GM19035 (cell line): ENCODE data around the gene KCNE3.

ENCODE experiments used
- ATAC-seq: cut with Tn5 transposase; IDR thresholded peaks from one replicate; pipeline ENCODE4 v1.9.1; 2021; ENCODE audit not compliant: unreplicated experiment

Gene KCNE3

DNA sequence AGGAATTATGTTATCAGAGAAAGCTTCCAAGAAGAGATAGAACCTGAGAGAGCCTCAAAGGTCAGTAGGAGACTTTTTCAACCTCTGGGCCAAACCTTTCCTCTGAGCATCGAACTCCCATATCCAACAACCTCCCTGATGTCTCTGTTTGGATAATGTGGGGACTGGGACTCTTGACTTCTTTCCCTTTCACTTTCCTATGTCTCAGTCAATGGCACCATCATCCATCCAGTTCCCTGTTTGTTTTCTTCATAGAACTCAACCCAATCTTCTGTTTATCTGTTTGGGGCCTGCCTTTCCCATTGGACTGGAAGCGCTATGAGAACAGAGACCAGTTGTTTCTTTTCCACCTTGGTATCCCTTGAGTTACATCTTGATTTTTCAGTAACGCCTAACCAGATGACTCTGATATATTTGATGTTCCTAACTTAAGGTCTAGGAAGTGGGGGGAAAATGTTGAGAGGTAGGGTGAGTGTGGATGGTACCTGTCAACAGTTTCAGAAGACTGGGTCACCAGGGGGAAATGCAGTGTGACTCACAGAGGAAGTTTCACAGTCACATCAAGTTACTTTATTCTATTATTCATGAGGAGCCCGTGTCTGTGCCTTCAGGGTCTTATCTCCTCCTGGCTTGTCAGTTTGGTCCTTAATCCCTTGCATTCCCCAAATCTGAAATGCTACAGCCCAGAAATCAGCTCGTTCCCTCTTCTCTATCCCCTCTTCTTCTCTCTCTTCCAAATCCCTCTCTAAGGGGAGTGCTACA lies 4.5 kb upstream of the KCNE3 start:
- no peak for ATAC-seq

DNA sequence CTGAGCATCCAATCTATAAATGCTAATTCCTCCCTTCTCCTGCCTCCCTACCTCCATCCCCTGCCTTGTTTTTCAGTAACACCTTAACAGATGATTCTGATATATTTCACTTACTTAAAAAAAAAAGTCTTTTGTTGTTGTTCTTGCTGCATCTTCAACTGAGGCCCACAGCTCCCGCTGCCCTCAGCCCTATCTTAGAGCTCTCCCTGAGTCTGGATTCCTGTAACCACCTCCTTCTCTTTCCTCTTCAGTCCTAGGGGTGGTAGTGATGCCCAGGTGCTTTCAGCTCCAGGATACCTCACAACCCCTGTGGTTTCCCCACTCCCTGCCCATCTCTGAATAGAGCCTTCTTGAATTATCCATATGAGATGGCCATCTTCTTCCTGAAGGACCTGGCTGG lies 3.7 kb upstream of the KCNE3 start:
- ATAC-seq, result no peak

DNA sequence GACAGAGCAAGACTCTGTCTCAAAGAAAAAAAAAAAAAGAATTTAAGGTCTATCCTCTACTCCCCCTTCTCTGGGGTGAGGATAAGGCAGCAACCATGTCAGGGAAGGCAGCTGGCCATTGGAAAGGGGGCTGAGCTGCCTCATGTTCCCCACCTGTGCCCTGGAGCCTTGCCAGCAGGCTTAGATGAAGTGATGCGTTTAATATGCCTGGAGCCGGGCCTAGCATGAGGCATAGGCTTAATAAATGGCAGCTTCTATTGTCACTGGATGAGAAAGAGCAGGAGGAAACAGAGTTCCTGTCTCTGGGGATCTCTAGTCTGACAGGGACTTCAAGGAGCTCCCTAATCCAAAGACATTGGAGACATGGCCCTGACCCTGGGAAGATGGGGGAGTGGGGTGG lies 3.2 kb upstream of the KCNE3 start:
- ATAC-seq, result no peak

DNA sequence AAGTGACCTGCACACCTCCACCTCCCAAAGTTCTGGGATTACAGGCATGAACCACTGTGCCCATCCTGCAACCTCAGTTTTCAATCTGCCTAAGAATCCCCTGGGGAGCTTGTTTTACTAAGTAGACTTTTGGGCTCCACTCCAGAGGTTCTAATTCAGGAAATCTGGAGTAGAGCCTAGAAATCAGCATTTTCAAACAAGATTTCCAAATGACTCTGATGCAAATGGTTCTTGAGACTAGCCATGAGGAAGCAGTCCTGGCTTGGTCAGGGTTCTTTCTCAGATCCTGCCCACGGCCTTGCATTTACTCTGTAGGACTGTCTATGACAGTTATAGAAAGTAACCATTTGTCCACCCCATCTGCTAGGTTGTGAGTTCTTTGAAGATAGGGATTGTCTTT lies 1.6 kb upstream of the KCNE3 start:
- ATAC-seq, result no peak

DNA sequence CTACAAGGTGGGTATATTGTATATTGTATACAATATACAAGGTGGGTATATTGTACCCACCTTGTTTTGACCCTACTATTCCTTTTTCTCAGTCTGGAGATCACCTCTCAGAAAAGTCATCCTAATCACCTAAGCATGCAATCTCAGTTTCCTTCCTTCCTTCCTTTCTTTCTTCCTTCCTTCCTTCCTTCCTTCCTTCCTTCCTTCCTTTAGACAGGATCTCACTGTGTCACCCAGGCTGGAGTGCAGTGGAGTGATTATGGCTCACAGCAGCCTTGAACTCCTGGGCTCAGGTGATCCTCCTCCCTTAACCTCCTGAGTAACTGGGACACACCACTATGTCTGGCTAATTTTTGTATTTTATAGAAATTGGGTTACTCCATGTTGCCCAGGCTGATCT lies 1.2 kb upstream of the KCNE3 start:
- no peak for ATAC-seq

DNA sequence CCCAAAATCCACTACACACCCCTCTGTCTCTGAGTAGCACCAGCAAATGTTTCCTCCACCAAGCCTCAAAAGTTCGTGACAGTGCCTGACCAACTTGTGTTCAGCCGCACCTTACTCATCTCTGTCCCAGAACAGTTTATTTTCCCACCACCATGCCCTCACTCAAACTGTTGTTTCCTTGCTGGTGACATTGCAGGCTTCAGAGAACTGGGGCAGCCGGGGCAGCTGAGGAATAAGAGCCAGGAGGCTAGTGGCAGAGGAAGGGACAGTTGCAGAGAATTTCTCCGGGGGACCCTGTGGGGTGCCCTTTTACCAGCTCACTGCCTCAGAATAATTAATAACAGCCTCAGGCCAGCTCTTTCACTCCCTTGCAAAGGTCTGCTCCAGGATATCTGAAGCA lies 709 bp upstream of the KCNE3 start:
- no peak for ATAC-seq

DNA sequence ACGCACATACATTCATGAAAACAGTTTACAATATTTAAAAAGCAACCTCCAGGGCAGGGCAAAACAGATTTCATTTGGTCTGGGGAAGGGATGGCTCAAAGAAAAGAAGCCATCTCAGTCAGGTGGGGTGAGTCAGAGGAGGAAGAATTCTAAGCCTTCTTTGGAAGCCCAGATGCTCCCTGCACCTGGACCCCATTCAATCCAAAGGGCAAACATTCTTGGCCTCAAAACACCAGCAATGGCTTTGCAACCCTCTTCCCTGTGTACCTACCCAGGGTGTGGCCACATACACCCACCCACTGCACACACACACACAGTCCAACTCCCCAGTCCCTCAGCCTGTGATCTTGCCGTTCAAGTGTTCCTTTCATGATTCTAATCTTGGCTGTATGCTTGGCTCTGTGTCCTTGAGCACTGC lies 2.0 kb downstream of the KCNE3 start:
- no peak for ATAC-seq

DNA sequence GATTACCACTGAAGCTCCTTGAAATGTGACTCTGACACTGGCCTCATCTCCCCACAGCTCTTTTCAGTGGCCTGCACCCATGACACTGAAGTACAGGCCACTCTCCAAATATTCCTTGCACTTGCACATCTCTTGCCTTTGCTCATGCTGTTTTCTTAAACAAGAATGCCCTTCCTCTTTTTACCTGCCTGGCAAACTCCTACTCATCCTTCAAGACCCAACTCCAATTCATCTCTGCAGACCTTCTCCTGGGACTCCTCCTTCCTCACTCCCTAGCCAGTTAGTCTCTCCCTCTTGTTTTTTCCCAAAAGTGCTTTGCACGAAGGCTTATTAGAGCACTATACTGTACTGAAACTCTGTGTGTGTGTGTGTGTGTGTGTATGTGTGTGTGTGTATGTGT lies 2.6 kb downstream of the KCNE3 start:
- ATAC-seq, result no peak

DNA sequence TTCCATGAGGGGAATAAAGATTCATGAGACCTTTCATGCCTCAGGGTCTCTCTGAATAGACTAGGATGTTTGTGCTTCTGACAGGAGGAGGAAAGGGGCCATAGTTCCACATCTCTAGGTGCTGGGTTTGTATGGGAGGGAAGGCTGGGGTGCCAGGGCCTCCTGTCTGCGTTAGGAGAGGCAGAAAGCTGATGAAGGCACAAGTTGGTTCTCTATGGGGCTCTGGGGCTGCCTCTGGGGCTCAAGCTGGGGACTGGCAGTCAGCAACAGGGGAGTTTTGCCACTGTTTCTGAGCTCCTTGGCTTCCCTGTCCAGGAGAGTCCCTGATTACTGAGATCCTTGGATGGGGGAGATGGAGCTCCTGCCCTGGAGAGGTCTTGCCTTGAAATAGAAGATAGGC lies 4.1 kb downstream of the KCNE3 start:
- no peak for ATAC-seq

DNA sequence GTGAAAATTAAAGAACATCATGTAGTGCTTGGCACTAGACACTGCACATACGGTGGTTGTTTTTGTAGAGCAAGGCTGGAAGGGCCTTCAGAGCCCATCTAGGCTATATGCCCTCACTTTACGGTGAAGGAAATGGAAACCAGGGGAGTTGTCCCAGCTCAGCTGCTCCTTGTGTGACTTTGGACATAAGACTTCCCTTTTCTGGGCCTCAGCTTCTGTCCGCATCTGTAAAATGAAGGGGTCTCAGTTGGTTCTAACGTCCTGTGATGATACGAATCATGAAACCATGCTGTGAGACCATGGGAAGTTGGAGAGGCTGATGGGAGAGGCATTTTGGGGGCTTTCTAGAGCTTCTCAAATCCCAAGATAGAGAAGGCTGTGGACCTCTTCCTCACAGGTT lies 4.7 kb downstream of the KCNE3 start:
- ATAC-seq, result no peak

DNA sequence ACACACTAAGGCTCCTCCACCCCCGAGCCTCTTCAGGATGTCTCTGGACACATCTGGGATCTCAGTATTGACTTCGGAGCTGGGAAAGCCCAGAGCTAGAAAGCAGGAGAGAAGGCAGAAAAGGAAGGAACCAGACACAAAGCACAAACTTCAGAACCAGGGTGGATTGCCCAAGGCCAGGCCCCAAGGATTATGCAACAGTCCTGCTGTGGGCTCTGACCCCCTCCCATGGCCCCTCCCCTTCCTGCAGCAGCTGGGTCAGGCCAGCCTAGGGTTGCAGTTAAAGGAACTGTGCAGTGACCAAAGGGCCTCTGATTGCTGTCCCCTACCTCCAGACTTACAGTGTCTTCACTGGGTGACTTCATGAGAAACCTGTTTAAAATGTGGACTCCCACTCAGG lies 5.3 kb downstream of the KCNE3 start:
- ATAC-seq, result no peak

DNA sequence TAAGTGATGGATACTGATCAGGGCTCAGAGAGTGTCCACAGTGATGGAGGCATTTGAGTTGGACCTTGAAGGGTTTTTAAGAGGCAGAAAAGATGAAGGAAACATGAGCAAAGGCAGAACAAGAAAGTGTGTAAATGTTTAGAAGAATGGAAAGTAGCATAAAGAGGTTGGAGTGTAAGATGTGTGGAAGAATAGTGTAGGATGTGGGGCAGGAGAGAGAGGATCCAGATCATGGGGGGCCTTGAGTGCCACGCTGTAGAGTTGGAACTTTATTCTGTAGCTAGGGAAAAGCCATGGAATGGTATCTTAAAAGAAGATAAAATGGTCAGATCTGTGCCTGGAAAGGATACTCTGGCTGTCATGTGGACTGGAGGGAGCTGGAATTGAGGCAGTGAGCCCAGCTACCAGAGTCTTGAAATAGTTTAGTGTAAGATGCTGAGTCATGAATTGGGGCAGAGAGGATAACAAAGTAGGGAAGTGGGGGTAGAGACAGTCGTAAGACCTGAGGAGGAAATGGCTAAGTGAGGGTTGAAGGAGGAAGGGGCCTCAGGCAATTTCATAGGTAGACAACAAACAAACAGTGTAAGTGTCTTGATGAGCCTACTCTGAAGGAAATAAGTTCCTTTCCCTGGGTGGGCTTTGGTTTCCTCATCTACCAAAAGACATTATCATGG lies 6.7 kb downstream of the KCNE3 start:
- no peak for ATAC-seq

DNA sequence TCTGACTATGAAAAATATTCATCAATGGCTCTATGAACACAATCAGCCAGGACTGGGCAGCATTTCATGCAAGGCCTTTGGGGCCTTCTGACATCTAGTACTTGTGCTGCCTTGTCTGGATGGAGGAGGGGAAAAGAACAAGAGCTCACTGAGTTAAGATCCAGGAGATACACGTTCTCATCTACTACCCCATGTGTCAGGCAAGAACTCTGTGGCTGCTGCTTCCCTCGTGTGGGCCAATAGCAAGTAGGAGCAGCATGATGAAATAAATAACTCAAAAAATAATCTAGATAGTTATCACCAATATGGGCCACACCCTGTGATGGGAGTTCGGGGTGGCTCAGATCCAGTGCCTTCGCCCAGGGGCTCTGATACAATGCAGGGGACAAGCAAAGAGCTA lies 7.3 kb downstream of the KCNE3 start:
- no peak for ATAC-seq

DNA sequence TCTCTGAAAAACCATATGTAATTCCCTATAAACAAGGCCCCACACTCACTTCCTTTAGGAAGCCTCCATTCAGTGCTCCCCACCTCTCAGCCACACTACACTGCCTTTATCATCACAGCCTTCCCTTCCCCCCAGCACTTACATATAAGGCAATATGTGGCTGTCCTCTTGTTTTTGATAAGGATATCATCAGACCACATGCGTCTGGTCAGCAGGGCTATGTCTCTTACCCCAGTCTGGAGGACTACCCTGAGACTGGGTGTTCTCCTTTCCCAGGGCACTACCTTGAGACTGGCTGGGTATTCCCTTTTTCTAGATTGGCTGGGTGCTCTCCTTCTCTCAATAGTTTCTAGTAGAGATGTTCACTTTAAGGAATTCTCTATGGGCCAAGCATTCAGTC lies 7.8 kb downstream of the KCNE3 start:
- no peak for ATAC-seq

DNA sequence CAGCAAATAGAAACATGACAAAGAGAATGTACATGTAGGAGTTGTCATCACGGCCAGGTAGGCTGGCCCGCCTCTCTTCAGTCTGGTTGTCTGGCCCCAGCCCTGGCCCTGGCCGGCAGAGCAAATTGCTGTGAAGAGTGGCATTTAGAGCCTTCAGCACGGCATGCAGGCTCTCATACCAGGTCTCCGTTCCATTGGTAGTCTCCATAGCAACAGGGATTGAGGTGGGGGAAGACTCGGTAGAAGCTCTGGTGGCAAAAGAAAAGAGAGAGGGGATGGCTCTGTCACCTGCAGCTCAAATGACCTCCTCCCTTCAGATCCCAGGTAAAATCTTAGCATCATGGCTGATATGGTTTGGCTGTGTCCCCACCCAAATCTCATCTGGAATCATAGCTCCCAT lies 10.0 kb downstream of the KCNE3 start:
- no peak for ATAC-seq

DNA sequence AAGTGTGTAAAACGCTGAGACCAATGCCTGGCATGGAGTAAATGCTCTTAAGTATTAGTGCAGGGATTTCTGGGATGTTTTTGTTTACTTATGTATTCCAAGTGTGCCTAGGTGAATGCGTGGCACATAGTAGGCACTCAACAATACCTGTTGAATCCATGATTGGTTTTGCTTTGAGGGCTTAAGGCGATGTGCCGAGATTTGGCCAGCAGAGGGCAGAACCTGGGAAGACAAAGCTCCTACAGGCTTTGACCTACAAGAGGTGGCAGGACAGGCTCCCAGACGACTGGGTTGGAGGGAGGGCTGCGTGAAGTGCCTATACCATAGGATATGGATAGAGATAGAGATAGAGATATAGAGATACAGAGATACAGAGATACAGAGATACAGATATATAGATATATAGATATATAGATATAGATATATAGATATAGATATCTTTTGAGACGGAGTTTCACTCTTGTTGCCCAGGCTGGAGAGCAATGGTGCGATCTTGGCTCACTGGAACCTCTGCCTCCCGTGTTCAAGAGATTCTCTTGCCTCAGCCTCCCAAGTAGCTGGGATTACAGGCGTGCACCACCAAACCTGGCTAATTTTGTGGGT lies 13.9 kb downstream of the KCNE3 start:
- no peak for ATAC-seq

DNA sequence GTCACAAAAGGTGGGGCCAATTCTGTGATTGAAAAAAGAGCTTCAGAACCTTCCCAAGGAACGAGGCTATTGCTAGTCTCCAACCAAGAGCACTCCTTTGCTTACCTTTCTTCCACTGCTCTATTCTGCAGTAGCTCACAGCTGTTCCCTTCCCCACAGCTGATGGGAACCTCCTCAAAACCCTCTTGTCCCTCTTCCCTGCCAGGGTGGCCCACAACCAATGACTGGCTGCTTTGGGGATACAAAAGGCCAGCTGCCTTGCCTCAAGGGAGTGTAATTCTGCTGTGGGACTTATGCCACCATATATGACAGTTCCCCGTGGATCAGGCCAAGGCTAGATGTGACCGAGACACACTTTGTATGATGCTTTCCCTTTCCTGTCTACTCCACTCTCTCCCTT lies 15.0 kb downstream of the KCNE3 start:
- ATAC-seq, result no peak

DNA sequence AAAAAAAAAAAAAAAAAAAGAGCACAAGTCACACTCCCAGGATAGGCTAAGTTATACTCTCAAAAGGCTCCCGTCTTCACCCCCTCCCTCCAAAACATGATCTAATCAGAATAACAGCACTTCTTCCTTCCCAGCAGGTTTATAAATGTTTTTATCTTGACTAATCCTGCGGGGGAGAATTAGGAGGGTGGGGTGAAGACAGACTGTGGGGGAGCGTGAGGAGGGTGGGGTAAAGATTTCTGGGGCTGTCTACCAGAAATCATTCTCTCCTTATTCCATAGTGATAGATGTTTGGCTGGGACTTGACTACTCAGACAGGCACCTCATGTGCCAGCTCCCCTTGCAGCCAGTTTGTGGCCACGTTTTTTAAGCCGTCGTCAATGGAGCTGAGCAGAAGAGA lies 17.0 kb downstream of the KCNE3 start:
- no peak for ATAC-seq

DNA sequence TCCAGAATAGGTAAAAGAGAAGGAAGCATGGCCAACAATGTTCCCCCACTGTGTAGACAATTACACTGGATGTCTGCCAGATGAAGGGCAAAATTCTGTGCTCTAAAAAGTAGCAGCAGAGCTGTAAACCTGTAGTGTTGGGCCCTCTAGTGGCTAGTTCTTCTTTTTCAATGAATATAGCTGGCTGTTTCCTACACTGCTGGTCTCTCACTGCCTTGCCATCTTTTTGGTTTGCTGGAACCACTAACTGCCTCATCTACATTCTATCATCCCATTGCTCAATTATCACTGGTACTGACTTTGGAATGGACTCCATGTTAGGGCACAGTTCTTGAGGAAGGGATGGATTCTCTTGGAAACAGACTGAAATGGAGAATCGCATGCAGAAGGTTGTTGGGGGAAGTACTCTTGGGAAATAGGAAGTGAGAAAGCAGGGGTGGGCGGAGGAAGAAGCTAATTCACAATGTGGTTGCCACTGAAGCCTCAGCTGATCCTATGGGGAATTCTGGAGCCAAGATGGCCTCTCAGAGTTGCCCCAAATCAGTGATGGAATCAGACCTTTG lies 17.9 kb downstream of the KCNE3 start:
- ATAC-seq, result no peak

DNA sequence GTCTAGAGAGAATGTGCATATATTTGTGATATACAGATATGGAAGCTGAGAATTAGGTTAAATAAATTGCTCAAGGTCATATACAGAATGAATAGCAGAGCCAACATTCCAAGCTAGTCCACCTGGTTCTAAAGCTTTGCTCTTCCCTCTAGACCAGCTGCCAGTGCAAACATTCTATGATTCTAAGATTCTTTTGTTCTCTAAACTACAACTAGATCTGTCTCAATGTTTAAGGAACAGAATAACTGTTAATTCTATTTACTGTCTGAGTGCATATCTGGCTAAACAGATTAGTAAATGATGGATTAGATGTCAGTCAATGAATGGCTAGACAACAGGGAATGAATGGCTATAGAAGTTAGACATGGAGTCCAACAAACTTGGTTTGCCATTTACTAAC lies 19.6 kb downstream of the KCNE3 start:
- no peak for ATAC-seq

DNA sequence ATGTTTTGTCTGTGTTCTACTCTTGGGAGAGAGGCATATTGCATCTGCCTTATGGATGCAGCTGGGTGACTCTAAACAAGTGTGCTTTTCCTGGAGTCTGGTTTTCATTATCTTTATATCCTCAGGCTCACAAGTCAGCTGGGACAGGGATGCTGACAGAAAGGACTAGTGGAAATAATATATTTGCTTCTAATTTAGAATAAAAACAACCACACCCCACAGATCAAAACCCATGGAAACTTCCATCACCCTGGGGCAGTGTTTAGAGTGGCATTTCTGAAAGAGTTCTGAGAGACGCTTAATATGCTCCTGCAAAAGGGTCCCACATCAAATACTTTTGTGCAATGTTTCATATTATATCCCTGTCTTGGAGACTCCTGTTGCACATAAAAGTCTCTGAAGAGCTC lies 20.8 kb downstream of the KCNE3 start:
- ATAC-seq, result no peak

DNA sequence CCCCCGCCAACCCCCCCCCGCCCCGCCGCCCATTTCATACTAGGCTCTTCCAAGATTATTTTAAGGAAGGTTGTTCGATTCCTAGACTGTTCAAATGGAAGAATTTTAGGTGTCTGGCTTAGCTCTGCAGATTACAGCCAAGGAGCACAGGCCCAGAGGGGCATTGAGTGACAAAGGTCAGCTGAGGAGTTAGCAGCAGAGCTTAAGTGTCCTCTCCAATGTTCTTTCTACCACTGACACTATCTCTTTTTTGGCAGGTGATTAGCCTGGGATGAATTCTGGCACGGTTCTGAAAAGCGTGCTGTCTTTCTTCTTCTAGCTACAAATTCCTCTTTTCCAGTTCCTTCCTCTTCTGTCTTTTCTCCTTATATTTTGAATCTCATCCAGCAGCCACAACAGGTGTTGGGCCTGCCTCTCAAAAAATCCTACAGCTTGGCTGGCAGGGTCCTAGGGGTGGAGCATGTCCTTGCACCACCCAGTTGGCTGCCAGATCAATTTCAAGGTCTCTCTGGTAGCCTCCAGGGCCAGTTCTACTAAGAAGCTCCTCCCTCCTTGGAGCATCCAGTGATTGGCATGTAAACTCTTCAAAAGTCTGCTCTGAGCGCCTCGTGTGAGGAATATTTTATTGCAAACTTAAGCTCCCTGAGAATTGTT lies 23.0 kb downstream of the KCNE3 start:
- no peak for ATAC-seq
